WTC11 (cell line): Measurements from ENCODE around the gene CTCF. TPM values are rescaled to one million over a fixed set of nuclear protein-coding genes. Genes with fewer than 3 reads are reported as not detected.

Source experiments
- ATAC-seq: fragments of 200-7000 bp; cut with Tn5 transposase; 2 replicates; pipeline ENCODE4 v1.10.0; 2021; ENCODE audit warnings: mild to moderate bottlenecking, moderate library complexity
- CTCF ChIA-PET: fragments of 300-600 bp; sonication (Branson Sonifier 250); formaldehyde crosslinking; loops from one replicate; lab custom pipeline; 2021; ENCODE audit warnings: antibody characterized with exemption; lab: Charles Lee
- POLR2A ChIA-PET: fragments of 350-600 bp; sonication (Branson Sonifier 250); formaldehyde crosslinking; loops from one replicate; lab custom pipeline; 2021; ENCODE audit warnings: antibody characterized with exemption; lab: Charles Lee
- DNase-seq: peaks from one replicate; pipeline ENCODE4 v3.0.0; 2021; ENCODE audit warnings: low spot score
- H3K27ac Mint-ChIP-seq: 2 replicates; pipeline ENCODE4 v1.8.0; 2021; ENCODE audit warnings: mixed read lengths
- H3K27me3 Mint-ChIP-seq: 2 replicates; pipeline ENCODE4 v1.8.0; 2021; ENCODE audit warnings: low read depth, mild to moderate bottlenecking, moderate library complexity, mixed read lengths
- H3K36me3 Mint-ChIP-seq: 2 replicates; pipeline ENCODE4 v1.8.0; 2021; ENCODE audit warnings: mixed read lengths
- H3K4me1 Mint-ChIP-seq: 2 replicates; pipeline ENCODE4 v1.8.0; 2022; ENCODE audit warnings: mixed read lengths
- H3K4me3 Mint-ChIP-seq: 2 replicates; pipeline ENCODE4 v1.8.0; 2021; ENCODE audit warnings: mild to moderate bottlenecking, moderate library complexity, mixed read lengths
- H3K9me3 Mint-ChIP-seq: 2 replicates; pipeline ENCODE4 v1.8.0; 2021; ENCODE audit warnings: mixed read lengths
- CREB1 ChIP-seq: sonication (generic); formaldehyde crosslinking; IDR thresholded peaks from 2 replicates; pipeline ENCODE4 v1.8.0; 2023; ENCODE audit warnings: mild to moderate bottlenecking, missing genetic modification reagents
- EMX1 ChIP-seq: fragments of 250-450 bp; sonication (Bioruptor Pico); IDR thresholded peaks from 2 replicates; pipeline ENCODE4 v1.8.0; 2021; ENCODE audit warnings: mild to moderate bottlenecking
- FOXP1 ChIP-seq: sonication (generic); formaldehyde crosslinking; IDR thresholded peaks from 2 replicates; pipeline ENCODE4 v1.8.0; 2022; ENCODE audit warnings: missing genetic modification reagents, mild to moderate bottlenecking, moderate library complexity, borderline replicate concordance
- GABPB1 ChIP-seq: sonication (generic); formaldehyde crosslinking; IDR thresholded peaks from 2 replicates; pipeline ENCODE4 v1.8.1; 2023; ENCODE audit warnings: mild to moderate bottlenecking, missing genetic modification reagents
- GTF2I ChIP-seq: fragments of 250-450 bp; sonication (Bioruptor Pico); conservative IDR thresholded peaks from 2 replicates; pipeline ENCODE4 v1.4.0; 2021; ENCODE audit warnings: mild to moderate bottlenecking
- JAZF1 ChIP-seq: fragments of 250-450 bp; sonication (Bioruptor Pico); IDR thresholded peaks from 2 replicates; pipeline ENCODE4 v1.9.0; 2021; ENCODE audit warnings: moderate library complexity, mild to moderate bottlenecking, inconsistent platforms
- KAT7 ChIP-seq: sonication (generic); formaldehyde crosslinking; IDR thresholded peaks from 2 replicates; pipeline ENCODE4 v1.8.1; 2023; ENCODE audit warnings: missing genetic modification reagents, mild to moderate bottlenecking, borderline replicate concordance
- MYBL2 ChIP-seq: sonication (generic); formaldehyde crosslinking; IDR thresholded peaks from 2 replicates; pipeline ENCODE4 v1.8.1; 2023; ENCODE audit warnings: mild to moderate bottlenecking, moderate library complexity, missing genetic modification reagents
- NFATC4 ChIP-seq: fragments of 250-450 bp; sonication (Bioruptor Pico); IDR thresholded peaks from 2 replicates; pipeline ENCODE4 v1.9.0; 2021; ENCODE audit warnings: mild to moderate bottlenecking
- NFE2L1 ChIP-seq: sonication (generic); formaldehyde crosslinking; IDR thresholded peaks from 2 replicates; pipeline ENCODE4 v1.8.1; 2023; ENCODE audit warnings: missing genetic modification reagents
- NR1H2 ChIP-seq: sonication (generic); formaldehyde crosslinking; IDR thresholded peaks from 2 replicates; pipeline ENCODE4 v1.9.0; 2021; ENCODE audit warnings: mild to moderate bottlenecking, moderate library complexity, missing genetic modification reagents
- OVOL2 ChIP-seq: fragments of 250-450 bp; sonication (Bioruptor Pico); IDR thresholded peaks from 2 replicates; pipeline ENCODE4 v1.9.0; 2021; ENCODE audit warnings: mild to moderate bottlenecking, borderline replicate concordance
- PRRX2 ChIP-seq: fragments of 250-450 bp; sonication (Bioruptor Pico); IDR thresholded peaks from 2 replicates; pipeline ENCODE4 v1.8.0; 2021; ENCODE audit warnings: mild to moderate bottlenecking
- RELA ChIP-seq: sonication (generic); formaldehyde crosslinking; IDR thresholded peaks from 2 replicates; pipeline ENCODE4 v1.8.1; 2022; ENCODE audit warnings: missing genetic modification reagents, mild to moderate bottlenecking, borderline replicate concordance
- TEAD1 ChIP-seq: sonication (generic); formaldehyde crosslinking; IDR thresholded peaks from 2 replicates; pipeline ENCODE4 v1.8.0; 2022; ENCODE audit warnings: mild to moderate bottlenecking, missing genetic modification reagents
- ZNF416 ChIP-seq: fragments of 250-450 bp; sonication (Bioruptor Pico); IDR thresholded peaks from 2 replicates; pipeline ENCODE4 v1.9.0; 2021; ENCODE audit warnings: mild to moderate bottlenecking, inconsistent platforms
- total RNA-seq: library from RNA; stranded (reverse); gene quantifications from 3 replicates; pipeline ENCODE4 v1.2.3, GENCODE V29; 2021
- TF ChIP-seq, protein P1 (sequence below): sonication (generic); formaldehyde crosslinking; IDR thresholded peaks from 2 replicates; pipeline ENCODE4 v1.8.0; 2023; ENCODE audit warnings: missing genetic modification reagents
- TF ChIP-seq, protein P2 (sequence below): sonication (generic); formaldehyde crosslinking; IDR thresholded peaks from 2 replicates; pipeline ENCODE4 v1.8.1; 2023; ENCODE audit warnings: mild to moderate bottlenecking, missing genetic modification reagents
- TF ChIP-seq, protein P3 (sequence below): fragments of 250-450 bp; sonication (Bioruptor Pico); IDR thresholded peaks from 2 replicates; pipeline ENCODE4 v1.9.0; 2021; ENCODE audit warnings: mild to moderate bottlenecking
- TF ChIP-seq, protein P4 (sequence below): sonication (generic); formaldehyde crosslinking; conservative IDR thresholded peaks from 2 replicates; pipeline ENCODE4 v1.8.1; 2022; ENCODE audit warnings: mild to moderate bottlenecking, missing genetic modification reagents
- TF ChIP-seq, protein P5 (sequence below): sonication (generic); formaldehyde crosslinking; IDR thresholded peaks from 2 replicates; pipeline ENCODE4 v1.8.1; 2023; ENCODE audit warnings: mild to moderate bottlenecking, missing genetic modification reagents, borderline replicate concordance
- TF ChIP-seq, protein P6 (sequence below): sonication (generic); formaldehyde crosslinking; IDR thresholded peaks from 2 replicates; pipeline ENCODE4 v1.8.0; 2022; ENCODE audit warnings: mild to moderate bottlenecking, missing genetic modification reagents

CTCF gene
- total RNA-seq, 1 experiment from 2014 or later: 55.4 TPM

DNA sequence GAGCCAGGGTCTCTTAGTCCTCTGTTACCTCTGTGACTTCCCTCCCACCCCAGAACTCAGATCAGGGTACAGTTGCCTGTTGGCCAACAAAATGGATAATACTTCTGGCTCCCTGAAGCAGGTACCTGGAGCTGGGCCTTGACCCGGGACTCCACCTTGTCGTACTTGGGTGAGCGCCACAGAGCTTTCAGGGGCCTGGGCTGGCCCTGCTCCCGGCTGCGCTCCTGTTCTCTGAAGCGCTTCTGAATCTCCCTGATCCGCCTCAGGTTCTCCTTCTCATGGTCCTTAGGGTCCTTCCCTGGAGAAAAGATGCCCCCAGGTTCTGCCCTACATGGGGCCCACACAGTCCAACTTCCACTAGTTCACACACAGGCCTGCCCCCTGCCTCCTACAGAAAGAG lies 102.5 kb downstream of the CTCF start:
- Mint-ChIP-seq H3K4me1 (peaks cover 18% of the 10 kb centered on the region), H3K27me3 (peaks cover 6% of the 10 kb centered on the region), H3K36me3 (no peaks in the 10 kb centered on the region), H3K9me3 (no peaks in the 10 kb centered on the region)
- ATAC-seq: no peak
- TF ChIP-seq GTF2I (CRISPR knock-in tag): no peak
- TF ChIP-seq, protein P1, sequence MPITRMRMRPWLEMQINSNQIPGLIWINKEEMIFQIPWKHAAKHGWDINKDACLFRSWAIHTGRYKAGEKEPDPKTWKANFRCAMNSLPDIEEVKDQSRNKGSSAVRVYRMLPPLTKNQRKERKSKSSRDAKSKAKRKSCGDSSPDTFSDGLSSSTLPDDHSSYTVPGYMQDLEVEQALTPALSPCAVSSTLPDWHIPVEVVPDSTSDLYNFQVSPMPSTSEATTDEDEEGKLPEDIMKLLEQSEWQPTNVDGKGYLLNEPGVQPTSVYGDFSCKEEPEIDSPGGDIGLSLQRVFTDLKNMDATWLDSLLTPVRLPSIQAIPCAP (CRISPR knock-in tag): no peak
- no peak for TF ChIP-seq JAZF1
- no peak for TF ChIP-seq PRRX2 (CRISPR knock-in tag)
- no peak for TF ChIP-seq NFE2L1 (CRISPR knock-in tag)
- no peak for TF ChIP-seq TEAD1 (CRISPR knock-in tag)
- no peak for TF ChIP-seq NFATC4 (CRISPR knock-in tag)
- TF ChIP-seq ZNF416: no peak
- no peak for TF ChIP-seq NR1H2 (CRISPR knock-in tag)
- TF ChIP-seq, protein P2, sequence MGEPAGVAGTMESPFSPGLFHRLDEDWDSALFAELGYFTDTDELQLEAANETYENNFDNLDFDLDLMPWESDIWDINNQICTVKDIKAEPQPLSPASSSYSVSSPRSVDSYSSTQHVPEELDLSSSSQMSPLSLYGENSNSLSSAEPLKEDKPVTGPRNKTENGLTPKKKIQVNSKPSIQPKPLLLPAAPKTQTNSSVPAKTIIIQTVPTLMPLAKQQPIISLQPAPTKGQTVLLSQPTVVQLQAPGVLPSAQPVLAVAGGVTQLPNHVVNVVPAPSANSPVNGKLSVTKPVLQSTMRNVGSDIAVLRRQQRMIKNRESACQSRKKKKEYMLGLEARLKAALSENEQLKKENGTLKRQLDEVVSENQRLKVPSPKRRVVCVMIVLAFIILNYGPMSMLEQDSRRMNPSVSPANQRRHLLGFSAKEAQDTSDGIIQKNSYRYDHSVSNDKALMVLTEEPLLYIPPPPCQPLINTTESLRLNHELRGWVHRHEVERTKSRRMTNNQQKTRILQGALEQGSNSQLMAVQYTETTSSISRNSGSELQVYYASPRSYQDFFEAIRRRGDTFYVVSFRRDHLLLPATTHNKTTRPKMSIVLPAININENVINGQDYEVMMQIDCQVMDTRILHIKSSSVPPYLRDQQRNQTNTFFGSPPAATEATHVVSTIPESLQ: no peak
- TF ChIP-seq MYBL2: no peak
- TF ChIP-seq, all 79 proteins: peak for 0
- H3K27ac Mint-ChIP-seq: no peak overlapping the region
- ChIA-PET CTCF (interaction anchor here (0.9 to 10.3 kb wide), 5 partner anchors 8 to 151 kb away, joined by 3 to 137 read pairs (median 30); no protein-coding TSS in a partner anchor), POLR2A (interaction anchor here (0.6 kb wide), 1 partner anchor 174 kb away, joined by 4 read pairs; no protein-coding TSS in a partner anchor)
- DNase-seq: no peak
- H3K4me3 Mint-ChIP-seq: peak overlapping the region; percentile 27; the same call in 1 of the 2 replicates

DNA sequence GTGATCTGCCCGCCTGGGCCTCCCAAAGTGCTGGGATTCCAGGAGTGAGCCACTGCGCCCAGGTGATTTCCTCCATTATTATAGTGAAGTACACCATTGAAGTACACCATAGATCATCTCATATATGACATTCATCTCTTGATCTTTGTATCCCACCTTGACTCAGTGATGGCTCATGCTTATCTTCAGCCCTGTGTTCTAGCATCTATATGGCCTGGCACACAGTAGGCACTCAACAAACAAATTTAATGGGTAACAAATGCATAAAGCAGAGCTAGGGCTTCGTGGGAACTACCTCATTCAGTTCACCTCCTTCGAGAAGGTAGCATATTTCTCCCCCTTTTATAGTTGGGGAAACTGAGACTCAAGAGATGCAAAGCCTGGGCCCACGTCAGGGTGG lies 103.3 kb downstream of the CTCF start:
- POLR2A ChIA-PET: no interaction called here
- no peak overlapping the region for H3K27ac Mint-ChIP-seq

More for the DNA sequence above, 103.3 kb downstream of the CTCF start:
- TF ChIP-seq, protein P3, sequence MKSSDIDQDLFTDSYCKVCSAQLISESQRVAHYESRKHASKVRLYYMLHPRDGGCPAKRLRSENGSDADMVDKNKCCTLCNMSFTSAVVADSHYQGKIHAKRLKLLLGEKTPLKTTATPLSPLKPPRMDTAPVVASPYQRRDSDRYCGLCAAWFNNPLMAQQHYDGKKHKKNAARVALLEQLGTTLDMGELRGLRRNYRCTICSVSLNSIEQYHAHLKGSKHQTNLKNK (CRISPR knock-in tag): no peak
- TF ChIP-seq EMX1 (CRISPR knock-in tag): no peak
- TF ChIP-seq, protein P4, sequence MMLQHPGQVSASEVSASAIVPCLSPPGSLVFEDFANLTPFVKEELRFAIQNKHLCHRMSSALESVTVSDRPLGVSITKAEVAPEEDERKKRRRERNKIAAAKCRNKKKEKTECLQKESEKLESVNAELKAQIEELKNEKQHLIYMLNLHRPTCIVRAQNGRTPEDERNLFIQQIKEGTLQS: no peak
- TF ChIP-seq MYBL2: no peak
- no peak for TF ChIP-seq KAT7 (CRISPR knock-in tag)
- no peak for TF ChIP-seq RELA (CRISPR knock-in tag)
- TF ChIP-seq, protein P5, sequence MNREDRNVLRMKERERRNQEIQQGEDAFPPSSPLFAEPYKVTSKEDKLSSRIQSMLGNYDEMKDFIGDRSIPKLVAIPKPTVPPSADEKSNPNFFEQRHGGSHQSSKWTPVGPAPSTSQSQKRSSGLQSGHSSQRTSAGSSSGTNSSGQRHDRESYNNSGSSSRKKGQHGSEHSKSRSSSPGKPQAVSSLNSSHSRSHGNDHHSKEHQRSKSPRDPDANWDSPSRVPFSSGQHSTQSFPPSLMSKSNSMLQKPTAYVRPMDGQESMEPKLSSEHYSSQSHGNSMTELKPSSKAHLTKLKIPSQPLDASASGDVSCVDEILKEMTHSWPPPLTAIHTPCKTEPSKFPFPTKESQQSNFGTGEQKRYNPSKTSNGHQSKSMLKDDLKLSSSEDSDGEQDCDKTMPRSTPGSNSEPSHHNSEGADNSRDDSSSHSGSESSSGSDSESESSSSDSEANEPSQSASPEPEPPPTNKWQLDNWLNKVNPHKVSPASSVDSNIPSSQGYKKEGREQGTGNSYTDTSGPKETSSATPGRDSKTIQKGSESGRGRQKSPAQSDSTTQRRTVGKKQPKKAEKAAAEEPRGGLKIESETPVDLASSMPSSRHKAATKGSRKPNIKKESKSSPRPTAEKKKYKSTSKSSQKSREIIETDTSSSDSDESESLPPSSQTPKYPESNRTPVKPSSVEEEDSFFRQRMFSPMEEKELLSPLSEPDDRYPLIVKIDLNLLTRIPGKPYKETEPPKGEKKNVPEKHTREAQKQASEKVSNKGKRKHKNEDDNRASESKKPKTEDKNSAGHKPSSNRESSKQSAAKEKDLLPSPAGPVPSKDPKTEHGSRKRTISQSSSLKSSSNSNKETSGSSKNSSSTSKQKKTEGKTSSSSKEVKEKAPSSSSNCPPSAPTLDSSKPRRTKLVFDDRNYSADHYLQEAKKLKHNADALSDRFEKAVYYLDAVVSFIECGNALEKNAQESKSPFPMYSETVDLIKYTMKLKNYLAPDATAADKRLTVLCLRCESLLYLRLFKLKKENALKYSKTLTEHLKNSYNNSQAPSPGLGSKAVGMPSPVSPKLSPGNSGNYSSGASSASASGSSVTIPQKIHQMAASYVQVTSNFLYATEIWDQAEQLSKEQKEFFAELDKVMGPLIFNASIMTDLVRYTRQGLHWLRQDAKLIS: no peak
- TF ChIP-seq, protein P6, sequence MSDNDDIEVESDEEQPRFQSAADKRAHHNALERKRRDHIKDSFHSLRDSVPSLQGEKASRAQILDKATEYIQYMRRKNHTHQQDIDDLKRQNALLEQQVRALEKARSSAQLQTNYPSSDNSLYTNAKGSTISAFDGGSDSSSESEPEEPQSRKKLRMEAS (CRISPR knock-in tag): no peak
- TF ChIP-seq GABPB1 (CRISPR knock-in tag): no peak
- TF ChIP-seq FOXP1 (CRISPR knock-in tag): no peak
- no peak for TF ChIP-seq OVOL2
- no peak for TF ChIP-seq CREB1 (CRISPR knock-in tag)
- CTCF ChIA-PET: interaction anchor here (1.0 to 10.3 kb wide), 11 partner anchors 18 to 375 kb away, joined by 3 to 137 read pairs (median 5); partner anchors contain the start of genes CARMIL2 and CTCF
- Mint-ChIP-seq H3K9me3 (no peaks in the 10 kb centered on the region), H3K36me3 (no peaks in the 10 kb centered on the region), H3K4me1 (peaks cover 18% of the 10 kb centered on the region), H3K4me3 (peak overlapping the region; percentile 69), H3K27me3 (peaks cover 6% of the 10 kb centered on the region)
- ATAC-seq (no peak), DNase-seq (no peak)
